ENCODE results near the gene RNASET2. TPM values are rescaled to one million over a fixed set of nuclear protein-coding genes. Genes with fewer than 3 reads are reported as not detected.

Gene RNASET2
- total RNA-seq, 1 donor from 2014 or later: 51.9 TPM

- no peak overlapping the region for H3K27ac ChIP-seq
- intact Hi-C loops (cut with DNase I): loop anchor here (2.0 kb wide), 1 partner anchor 202 kb away; no protein-coding TSS in a partner anchor
- no peak overlapping the region for H3K4me3 ChIP-seq
- DNase-seq (ENCODE audit: low spot score in 2 of 2): no peak
- H3K4me1 ChIP-seq: no peaks in the 10 kb centered on the region
- no peaks in the 10 kb centered on the region for H3K36me3 ChIP-seq
- TF ChIP-seq CTCF (IDR thresholded peaks at IDR 0.05): no peak
- no peaks in the 10 kb centered on the region for H3K27me3 ChIP-seq
- no peaks in the 10 kb centered on the region for H3K9me3 ChIP-seq
Measured at GRCh38 chr6:166988674-166989201, 32.4 kb upstream of the RNASET2 start.

GRCh38 chr6:166987930-166988329 lies 31.6 kb upstream of the RNASET2 start:
- Histone ChIP-seq H3K9me3 (no peaks in the 10 kb centered on the region), H3K27me3 (no peaks in the 10 kb centered on the region)

GRCh38 chr6:166987448-166987847 lies 31.1 kb upstream of the RNASET2 start:
- TF ChIP-seq CTCF (IDR thresholded peaks at IDR 0.05): no peak
- no peak for DNase-seq (ENCODE audit: low spot score in 2 of 2)
- Histone ChIP-seq H3K27me3 (no peaks in the 10 kb centered on the region), H3K36me3 (no peaks in the 10 kb centered on the region), H3K4me3 (no peak overlapping the region), H3K4me1 (no peaks in the 10 kb centered on the region), H3K27ac (no peak overlapping the region), H3K9me3 (no peaks in the 10 kb centered on the region)
- intact Hi-C loops (cut with DNase I): no loop called here

More at GRCh38 chr6:166987930-166988329, 31.6 kb upstream of the RNASET2 start:
- H3K27ac ChIP-seq: no peak overlapping the region
- H3K4me1 ChIP-seq: no peaks in the 10 kb centered on the region
- intact Hi-C loops (cut with DNase I): loop anchor here (2.0 kb wide), 1 partner anchor 201 kb away; no protein-coding TSS in a partner anchor
- H3K36me3 ChIP-seq: no peaks in the 10 kb centered on the region
- DNase-seq (ENCODE audit: low spot score in 2 of 2): no peak
- TF ChIP-seq CTCF (IDR thresholded peaks at IDR 0.05): no peak
- H3K4me3 ChIP-seq: no peak overlapping the region

- intact Hi-C loops (cut with DNase I): no loop called here
- TF ChIP-seq CTCF (IDR thresholded peaks at IDR 0.05): no peak
Measured at GRCh38 chr6:166980738-166981137, 24.4 kb upstream of the RNASET2 start.

GRCh38 chr6:166977621-166978525 lies 21.5 kb upstream of the RNASET2 start:
- H3K4me3 ChIP-seq: no peak overlapping the region
- DNase-seq (ENCODE audit: low spot score in 2 of 2): no peak
- no peaks in the 10 kb centered on the region for H3K27me3 ChIP-seq
- no peak for TF ChIP-seq CTCF (IDR thresholded peaks at IDR 0.05)
- H3K9me3 ChIP-seq: no peaks in the 10 kb centered on the region
- intact Hi-C loops (cut with DNase I): no loop called here
- no peak overlapping the region for H3K27ac ChIP-seq
- no peaks in the 10 kb centered on the region for H3K4me1 ChIP-seq
- H3K36me3 ChIP-seq: no peaks in the 10 kb centered on the region

More at GRCh38 chr6:166980738-166981137, 24.4 kb upstream of the RNASET2 start:
- no peaks in the 10 kb centered on the region for H3K36me3 ChIP-seq
- no peaks in the 10 kb centered on the region for H3K9me3 ChIP-seq
- no peak overlapping the region for H3K4me3 ChIP-seq
- H3K27me3 ChIP-seq: no peaks in the 10 kb centered on the region
- no peaks in the 10 kb centered on the region for H3K4me1 ChIP-seq
- no peak for DNase-seq (ENCODE audit: low spot score in 2 of 2)
- no peak overlapping the region for H3K27ac ChIP-seq
